Astrocyte (in vitro differentiated cells and primary cell): Measurements from ENCODE around the gene NDFIP2. TPM values are rescaled to one million over a fixed set of nuclear protein-coding genes. Genes with fewer than 3 reads are reported as not detected.

Source experiments
- DNase-seq: peaks from one replicate; pipeline ENCODE4 v3.0.0-alpha.2; 2010; ENCODE audit warnings: low read depth
- FAIRE-seq: peaks from 2 replicates; lab custom pipeline; 2011; peaks lifted over from hg19 to GRCh38; lab: Jason Lieb, UNC
- H2AFZ ChIP-seq: 2 replicates; pipeline ENCODE4 v1.6.0; 2012; ENCODE audit warnings: low read depth, low read length, inconsistent platforms
- H3K27ac ChIP-seq: 2 replicates; pipeline ENCODE4 v1.5.1; 2011; ENCODE audit warnings: low read depth, low read length, inconsistent platforms
- H3K27me3 ChIP-seq: 2 replicates; pipeline ENCODE4 v1.6.0; 2011; ENCODE audit warnings: low read length, inconsistent platforms; ENCODE audit not compliant: insufficient read depth
- H3K36me3 ChIP-seq: 2 replicates; pipeline ENCODE4 v1.5.1; 2011; ENCODE audit warnings: low read length, inconsistent platforms; ENCODE audit not compliant: insufficient read depth
- H3K4me1 ChIP-seq: 2 replicates; pipeline ENCODE4 v1.5.1; 2011; ENCODE audit warnings: low read length, inconsistent platforms; ENCODE audit not compliant: insufficient read depth
- H3K4me2 ChIP-seq: 2 replicates; pipeline ENCODE4 v1.6.0; 2012; ENCODE audit warnings: low read length, inconsistent platforms
- H3K4me3 ChIP-seq: 2 replicates; pipeline ENCODE4 v1.5.1; 2011; ENCODE audit warnings: low read depth, mild to moderate bottlenecking, low read length, inconsistent platforms; ENCODE audit not compliant: insufficient read depth
- H3K79me2 ChIP-seq: 2 replicates; pipeline ENCODE4 v1.6.0; 2012; ENCODE audit warnings: mild to moderate bottlenecking, low read length, inconsistent platforms; ENCODE audit not compliant: insufficient read depth
- H3K9ac ChIP-seq: 2 replicates; pipeline ENCODE4 v1.6.0; 2012; ENCODE audit warnings: mild to moderate bottlenecking, low read length, inconsistent platforms
- H3K9me3 ChIP-seq: 2 replicates; pipeline ENCODE4 v1.5.1; 2012; ENCODE audit warnings: low read depth, mild to moderate bottlenecking, low read length, inconsistent platforms; ENCODE audit not compliant: insufficient read depth
- H4K20me1 ChIP-seq: 2 replicates; pipeline ENCODE4 v1.6.0; 2012; ENCODE audit warnings: low read length, inconsistent platforms; ENCODE audit not compliant: insufficient read depth
- H3K27ac Mint-ChIP-seq: one replicate; pipeline ENCODE4 v1.8.0; 2021; ENCODE audit warnings: mild to moderate bottlenecking, mixed read lengths; ENCODE audit not compliant: unreplicated experiment
- H3K27me3 Mint-ChIP-seq: one replicate; pipeline ENCODE4 v1.8.0; 2021; ENCODE audit warnings: low read depth, mixed read lengths; ENCODE audit not compliant: unreplicated experiment
- H3K36me3 Mint-ChIP-seq: one replicate; pipeline ENCODE4 v1.8.0; 2021; ENCODE audit warnings: low read depth, mixed read lengths; ENCODE audit not compliant: unreplicated experiment
- H3K4me1 Mint-ChIP-seq: one replicate; pipeline ENCODE4 v1.8.0; 2021; ENCODE audit warnings: low read depth, mixed read lengths; ENCODE audit not compliant: unreplicated experiment
- H3K4me3 Mint-ChIP-seq: one replicate; pipeline ENCODE4 v1.8.0; 2021; ENCODE audit warnings: mild to moderate bottlenecking, moderate library complexity, mixed read lengths; ENCODE audit not compliant: unreplicated experiment
- H3K9me3 Mint-ChIP-seq: one replicate; pipeline ENCODE4 v1.8.0; 2021; ENCODE audit warnings: mild to moderate bottlenecking, mixed read lengths; ENCODE audit not compliant: unreplicated experiment
- CTCF ChIP-seq: IDR thresholded peaks from 2 replicates; pipeline ENCODE4 v1.5.1; 2011; ENCODE audit warnings: low read depth, mild to moderate bottlenecking, inconsistent platforms, low read length, moderate library complexity; ENCODE audit not compliant: insufficient read depth
- EZH2 ChIP-seq: IDR thresholded peaks from 2 replicates; pipeline ENCODE4 v1.6.1; 2012; ENCODE audit warnings: mild to moderate bottlenecking, low read length, inconsistent platforms; ENCODE audit not compliant: insufficient read depth
- total RNA-seq: library from RNA; stranded (reverse); gene quantifications from 2 replicates; pipeline ENCODE4 v1.2.1, GENCODE V29; 2021

Gene NDFIP2
- total RNA-seq, 1 donor from 2014 or later: 90.5 TPM

- FAIRE-seq: peak; percentile 20
- no peaks in the 10 kb centered on the region for H3K36me3 Mint-ChIP-seq
- no peak overlapping the region for H3K4me3 ChIP-seq
- H2AFZ ChIP-seq: no peak overlapping the region
- H4K20me1 ChIP-seq: no peaks in the 10 kb centered on the region
- H3K79me2 ChIP-seq: no peaks in the 10 kb centered on the region
- DNase-seq: no peak
- TF ChIP-seq EZH2 (no peak), CTCF (no peak)
- H3K9me3 ChIP-seq: no peaks in the 10 kb centered on the region
- no peak overlapping the region for H3K4me2 ChIP-seq
- H3K27ac Mint-ChIP-seq: peak overlapping the region; percentile 7
- H3K36me3 ChIP-seq: no peaks in the 10 kb centered on the region
- no peaks in the 10 kb centered on the region for H3K9me3 Mint-ChIP-seq
- no peak overlapping the region for H3K4me3 Mint-ChIP-seq
- H3K27ac ChIP-seq: no peak overlapping the region
- peaks cover 42% of the 10 kb centered on the region for H3K4me1 Mint-ChIP-seq
- no peaks in the 10 kb centered on the region for H3K27me3 ChIP-seq
- peaks cover 22% of the 10 kb centered on the region for H3K4me1 ChIP-seq
- no peak overlapping the region for H3K9ac ChIP-seq
- H3K27me3 Mint-ChIP-seq: no peaks in the 10 kb centered on the region
Observed at GRCh38 chr13:79456656-79457365, 24.1 kb upstream of the NDFIP2 start.

GRCh38 chr13:79457390-79457789 lies 23.6 kb upstream of the NDFIP2 start:
- Histone ChIP-seq H3K27me3 (no peaks in the 10 kb centered on the region), H2AFZ (no peak overlapping the region), H3K9ac (no peak overlapping the region), H4K20me1 (no peaks in the 10 kb centered on the region), H3K9me3 (no peaks in the 10 kb centered on the region), H3K36me3 (no peaks in the 10 kb centered on the region), H3K4me1 (peaks cover 16% of the 10 kb centered on the region), H3K4me2 (no peak overlapping the region), H3K79me2 (no peaks in the 10 kb centered on the region), H3K4me3 (no peak overlapping the region), H3K27ac (peak overlapping the region; percentile 18)
- no peak for FAIRE-seq
- no peaks in the 10 kb centered on the region for H3K9me3 Mint-ChIP-seq
- TF ChIP-seq CTCF: no peak
- TF ChIP-seq EZH2: no peak
- H3K27me3 Mint-ChIP-seq: no peaks in the 10 kb centered on the region
- DNase-seq: no peak
- no peaks in the 10 kb centered on the region for H3K36me3 Mint-ChIP-seq
- H3K4me1 Mint-ChIP-seq: peaks cover 36% of the 10 kb centered on the region
- no peak overlapping the region for H3K4me3 Mint-ChIP-seq
- H3K27ac Mint-ChIP-seq: no peak overlapping the region

DNA sequence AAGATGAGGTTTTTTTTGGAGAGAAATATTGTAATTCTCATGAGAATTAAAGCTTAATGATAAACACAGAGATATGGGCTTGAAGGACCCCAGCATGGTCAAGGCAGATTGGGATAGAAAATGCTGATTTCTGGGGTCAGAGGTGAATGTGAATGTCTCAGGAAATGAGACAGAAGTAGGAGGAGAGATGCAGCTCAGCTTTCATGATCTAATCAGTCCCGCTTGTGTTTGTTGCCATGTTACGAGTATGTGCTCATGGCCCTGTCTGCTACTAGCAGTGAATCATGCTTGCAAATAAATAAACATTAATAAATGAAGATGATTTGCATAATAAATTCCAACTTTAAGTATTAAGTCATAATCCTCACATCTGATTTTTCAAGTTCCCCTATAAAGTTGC lies 23.0 kb upstream of the NDFIP2 start:
- no peak for FAIRE-seq
- H3K27me3 ChIP-seq: no peaks in the 10 kb centered on the region
- no peaks in the 10 kb centered on the region for H4K20me1 ChIP-seq
- no peak overlapping the region for H3K9ac ChIP-seq
- no peak overlapping the region for H2AFZ ChIP-seq
- no peaks in the 10 kb centered on the region for H3K79me2 ChIP-seq
- Mint-ChIP-seq H3K4me1 (peaks cover 33% of the 10 kb centered on the region), H3K27me3 (no peaks in the 10 kb centered on the region), H3K36me3 (no peaks in the 10 kb centered on the region), H3K27ac (peak overlapping the region; percentile 42), H3K4me3 (no peak overlapping the region), H3K9me3 (no peaks in the 10 kb centered on the region)
- no peaks in the 10 kb centered on the region for H3K36me3 ChIP-seq
- peak overlapping the region; percentile 67 for H3K27ac ChIP-seq
- no peak overlapping the region for H3K4me3 ChIP-seq
- H3K4me1 ChIP-seq: peaks cover 15% of the 10 kb centered on the region
- H3K4me2 ChIP-seq: no peak overlapping the region
- peak; percentile 78 for DNase-seq
- TF ChIP-seq EZH2: no peak
- no peak for TF ChIP-seq CTCF
- no peaks in the 10 kb centered on the region for H3K9me3 ChIP-seq
